Transverse colon (tissue), 4 donors: ENCODE results near the gene ARHGEF37.

Experiments
- EP300 ChIP-seq: sonication (generic); formaldehyde crosslinking; IDR thresholded peaks from one replicate; pipeline ENCODE4 v1.6.1; 2017; ENCODE audit warnings: antibody characterized with exemption, low read depth
- POLR2A ChIP-seq: fragments of 450-650 bp; IDR thresholded peaks from one replicate; pipeline ENCODE4 v1.6.1; 2016; ENCODE audit warnings: antibody characterized with exemption, mild to moderate bottlenecking, moderate library complexity
- POLR2AphosphoS5 ChIP-seq, 3 donors: sonication (generic); formaldehyde crosslinking; IDR thresholded peaks; one replicate each; pipeline ENCODE4 v1.6.1; 2016; ENCODE audit warnings: antibody characterized with exemption in 3 of 3
- TF ChIP-seq, protein P1 (sequence below), 5 experiments: fragments of 200-600 bp in 3 of 5; fragments of 450-650 bp in 2 of 5; sonication (generic) in 3 of 5; IDR thresholded peaks; 1 replicate in 2 of 5; 2 replicates in 3 of 5; pipeline ENCODE4 v1.5.1; 2016 to 2017; ENCODE audit warnings: antibody characterized with exemption in 5 of 5, inconsistent platforms in 3 of 5, mild to moderate bottlenecking in 2 of 5, moderate library complexity in 1 of 5

DNA sequence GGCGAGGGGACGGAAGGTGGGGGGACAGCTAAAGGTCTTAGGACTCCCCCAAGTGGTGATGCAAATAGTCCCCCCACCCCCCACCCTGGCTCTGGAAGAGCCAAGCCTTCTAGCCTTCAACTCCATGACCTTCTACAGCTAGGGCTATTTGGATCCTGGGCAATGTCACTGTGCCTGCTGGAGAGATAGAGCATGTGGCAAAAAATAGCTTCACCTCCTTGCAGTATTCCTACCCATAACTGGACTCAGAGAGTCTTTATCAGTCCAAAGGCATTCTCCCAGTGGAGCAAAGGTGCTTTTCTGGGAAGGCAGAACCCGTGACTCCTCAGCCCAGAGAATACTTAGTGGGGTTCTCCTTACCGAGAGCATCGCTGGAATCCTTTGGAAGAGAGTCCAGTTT, 100.0 kb downstream of the ARHGEF37 start:
- TF ChIP-seq, protein P1, sequence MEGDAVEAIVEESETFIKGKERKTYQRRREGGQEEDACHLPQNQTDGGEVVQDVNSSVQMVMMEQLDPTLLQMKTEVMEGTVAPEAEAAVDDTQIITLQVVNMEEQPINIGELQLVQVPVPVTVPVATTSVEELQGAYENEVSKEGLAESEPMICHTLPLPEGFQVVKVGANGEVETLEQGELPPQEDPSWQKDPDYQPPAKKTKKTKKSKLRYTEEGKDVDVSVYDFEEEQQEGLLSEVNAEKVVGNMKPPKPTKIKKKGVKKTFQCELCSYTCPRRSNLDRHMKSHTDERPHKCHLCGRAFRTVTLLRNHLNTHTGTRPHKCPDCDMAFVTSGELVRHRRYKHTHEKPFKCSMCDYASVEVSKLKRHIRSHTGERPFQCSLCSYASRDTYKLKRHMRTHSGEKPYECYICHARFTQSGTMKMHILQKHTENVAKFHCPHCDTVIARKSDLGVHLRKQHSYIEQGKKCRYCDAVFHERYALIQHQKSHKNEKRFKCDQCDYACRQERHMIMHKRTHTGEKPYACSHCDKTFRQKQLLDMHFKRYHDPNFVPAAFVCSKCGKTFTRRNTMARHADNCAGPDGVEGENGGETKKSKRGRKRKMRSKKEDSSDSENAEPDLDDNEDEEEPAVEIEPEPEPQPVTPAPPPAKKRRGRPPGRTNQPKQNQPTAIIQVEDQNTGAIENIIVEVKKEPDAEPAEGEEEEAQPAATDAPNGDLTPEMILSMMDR (IDR thresholded peaks at IDR 0.05): no peak
- no peak for TF ChIP-seq POLR2A
- TF ChIP-seq POLR2AphosphoS5 (IDR thresholded peaks at IDR 0.05): no peak
- no peak for TF ChIP-seq EP300
